Breast epithelium (tissue), 4 donors: Measurements from ENCODE around the gene TRAPPC10. TPM values are rescaled to one million over a fixed set of nuclear protein-coding genes. Genes with fewer than 3 reads are reported as not detected.
A peak's percentile ranks its signal among the peaks of the same experiment; 100 is the strongest.
"Not testable (repeated sequence)": the region's sequence is repeated elsewhere in the genome, so short reads cannot be mapped to it uniquely, and the experiment has no call there.

Source experiments
- DNase-seq, 2 donors: peaks; one replicate each; pipeline ENCODE4 v3.0.0-alpha.2; 2019; ENCODE audit warnings: low spot score in 2 of 2
- H3K27ac ChIP-seq, 2 donors: fragments of 200-600 bp; sonication (generic) in 1 of 2; one replicate each; pipeline ENCODE4 v1.5.1; 2016 to 2019; ENCODE audit warnings: mild to moderate bottlenecking in 1 of 2
- H3K27me3 ChIP-seq, 2 donors: fragments of 200-600 bp; sonication (generic) in 1 of 2; one replicate each; pipeline versions ENCODE4 v1.5.1 to v1.6.0; 2017 to 2019; ENCODE audit warnings: control low read depth in 1 of 2, mild to moderate bottlenecking in 1 of 2
- H3K36me3 ChIP-seq: fragments of 200-600 bp; one replicate; pipeline ENCODE4 v1.5.1; 2019
- H3K4me1 ChIP-seq, 2 donors: fragments of 200-600 bp; sonication (generic); one replicate each; pipeline ENCODE4 v1.5.1; 2016 to 2019; ENCODE audit warnings: control low read depth in 1 of 2
- H3K4me3 ChIP-seq, 3 donors: fragments of 200-600 bp; sonication (generic); 1 replicate in 2 of 3; 2 replicates in 1 of 3; pipeline ENCODE4 v1.5.1; 2016 to 2019; ENCODE audit warnings: mild to moderate bottlenecking in 3 of 3, moderate library complexity in 2 of 3
- H3K9me3 ChIP-seq, 2 donors: fragments of 200-600 bp; sonication (generic) in 1 of 2; one replicate each; pipeline ENCODE4 v1.5.1; 2016 to 2019; ENCODE audit warnings: control low read depth in 1 of 2
- CTCF ChIP-seq, 3 donors: fragments of 450-650 bp; IDR thresholded peaks; one replicate each; pipeline ENCODE4 v1.5.1; 2016 to 2017; ENCODE audit warnings: antibody characterized with exemption in 3 of 3, mild to moderate bottlenecking in 3 of 3, moderate library complexity in 3 of 3
- POLR2A ChIP-seq: fragments of 450-650 bp; IDR thresholded peaks from one replicate; pipeline ENCODE4 v1.6.1; 2016; ENCODE audit warnings: antibody characterized with exemption, mild to moderate bottlenecking, moderate library complexity
- POLR2AphosphoS5 ChIP-seq, 3 donors: sonication (generic); formaldehyde crosslinking; IDR thresholded peaks; one replicate each; pipeline ENCODE4 v1.6.1; 2017; ENCODE audit warnings: antibody characterized with exemption in 3 of 3
- intact Hi-C: fragments of 100-400 bp; cut with DNase I; formaldehyde crosslinking; loops from one replicate; pipeline ENCODE4 v1.15.1; 2023; ENCODE audit warnings: low total_unique reads
- total RNA-seq, 3 donors: library from RNA; depleted of rRNA; stranded (reverse); fragments of >200 nt; gene quantifications; one replicate each; pipeline ENCODE4 v1.1.0, GENCODE V29; 2016

TRAPPC10 gene
- total RNA-seq, 3 donors from 2014 or later, result 27.4 to 35.0 (median 31.1) TPM

GRCh38 chr21:44094832-44095231 lies 82.7 kb downstream of the TRAPPC10 start:
- H3K27ac ChIP-seq, result no peak overlapping the region
- peaks cover 3% of the 10 kb centered on the region for H3K36me3 ChIP-seq
- intact Hi-C loops, result no loop called here
- H3K27me3 ChIP-seq, result no peaks in the 10 kb centered on the region
- no peaks in the 10 kb centered on the region for H3K4me1 ChIP-seq
- no peak overlapping the region for H3K4me3 ChIP-seq
- no peaks in the 10 kb centered on the region for H3K9me3 ChIP-seq
- DNase-seq, result no peak
- no peak for TF ChIP-seq POLR2AphosphoS5 (IDR thresholded peaks at IDR 0.05)
- no peak for TF ChIP-seq CTCF (IDR thresholded peaks at IDR 0.05)
- no peak for TF ChIP-seq POLR2A

- H3K36me3 ChIP-seq, DNase-seq, H3K27me3 ChIP-seq, intact Hi-C loops, H3K9me3 ChIP-seq, H3K4me1 ChIP-seq, H3K27ac ChIP-seq, H3K4me3 ChIP-seq: not testable (repeated sequence)
Observed at GRCh38 chr21:44098507-44098906, 86.4 kb downstream of the TRAPPC10 start.

- H3K4me3 ChIP-seq, intact Hi-C loops, H3K4me1 ChIP-seq, H3K36me3 ChIP-seq, H3K27ac ChIP-seq, H3K9me3 ChIP-seq, H3K27me3 ChIP-seq, DNase-seq: not testable (repeated sequence)
Observed at GRCh38 chr21:44098964-44099363, 86.9 kb downstream of the TRAPPC10 start.

GRCh38 chr21:44107026-44107501 lies 95.0 kb downstream of the TRAPPC10 start, which contains the start of gene PWP2:
TSS of gene PWP2 (plus strand) at chr21:44107399. CDS start at chr21:44107417, 18 bp downstream.
- H3K9me3 ChIP-seq, intact Hi-C loops, H3K27me3 ChIP-seq, H3K27ac ChIP-seq, H3K4me1 ChIP-seq, H3K36me3 ChIP-seq: not testable (repeated sequence)
- H3K4me3 ChIP-seq, result peak within 1 kb of the TSS; percentile 32 to 63 (median 47)
- DNase-seq, result peak in 1 of 2 donors; percentile 15

GRCh38 chr21:44107589-44107988 lies 95.5 kb downstream of the TRAPPC10 start:
- H3K4me1 ChIP-seq, H3K27ac ChIP-seq, DNase-seq, H3K36me3 ChIP-seq, H3K27me3 ChIP-seq, H3K9me3 ChIP-seq, intact Hi-C loops: not testable (repeated sequence)
- peak overlapping the region; percentile 32 to 63 (median 47) for H3K4me3 ChIP-seq

GRCh38 chr21:44113702-44114371 lies 101.7 kb downstream of the TRAPPC10 start:
- H3K36me3 ChIP-seq, DNase-seq, H3K4me1 ChIP-seq, H3K9me3 ChIP-seq, H3K27me3 ChIP-seq, H3K4me3 ChIP-seq, intact Hi-C loops, H3K27ac ChIP-seq: not testable (repeated sequence)

GRCh38 chr21:44122131-44122530 lies 110.0 kb downstream of the TRAPPC10 start:
- H3K9me3 ChIP-seq, H3K4me1 ChIP-seq, DNase-seq, H3K27ac ChIP-seq, H3K36me3 ChIP-seq, H3K27me3 ChIP-seq, intact Hi-C loops, H3K4me3 ChIP-seq: not testable (repeated sequence)

- H3K27me3 ChIP-seq, H3K9me3 ChIP-seq, H3K4me3 ChIP-seq, DNase-seq, intact Hi-C loops, H3K4me1 ChIP-seq, H3K27ac ChIP-seq, H3K36me3 ChIP-seq: not testable (repeated sequence)
Observed at GRCh38 chr21:44127827-44128226, 115.7 kb downstream of the TRAPPC10 start.

GRCh38 chr21:44133715-44134057 lies 121.6 kb downstream of the TRAPPC10 start:
- H3K27me3 ChIP-seq, DNase-seq, H3K4me1 ChIP-seq, H3K36me3 ChIP-seq, H3K4me3 ChIP-seq, H3K9me3 ChIP-seq, H3K27ac ChIP-seq, intact Hi-C loops: not testable (repeated sequence)

GRCh38 chr21:44134732-44135131 lies 122.6 kb downstream of the TRAPPC10 start:
- DNase-seq, H3K27me3 ChIP-seq, H3K9me3 ChIP-seq, intact Hi-C loops, H3K4me1 ChIP-seq, H3K27ac ChIP-seq, H3K4me3 ChIP-seq, H3K36me3 ChIP-seq: not testable (repeated sequence)

GRCh38 chr21:44138039-44138438 lies 125.9 kb downstream of the TRAPPC10 start:
- not testable (repeated sequence) for H3K27ac ChIP-seq

GRCh38 chr21:44139787-44140551 lies 127.9 kb downstream of the TRAPPC10 start:
- H3K27ac ChIP-seq, H3K4me1 ChIP-seq, H3K4me3 ChIP-seq, H3K27me3 ChIP-seq, H3K36me3 ChIP-seq, H3K9me3 ChIP-seq, DNase-seq, intact Hi-C loops: not testable (repeated sequence)

More at GRCh38 chr21:44138039-44138438, 125.9 kb downstream of the TRAPPC10 start:
- intact Hi-C loops, H3K27me3 ChIP-seq, H3K4me3 ChIP-seq, H3K9me3 ChIP-seq, DNase-seq, H3K4me1 ChIP-seq, H3K36me3 ChIP-seq: not testable (repeated sequence)
